Type B pancreatic cell (in vitro differentiated cells): ENCODE measurements around the gene C1orf174. TPM values are rescaled to one million over a fixed set of nuclear protein-coding genes. Genes with fewer than 3 reads are reported as not detected.

Experiments
- DNase-seq: peaks from one replicate; pipeline ENCODE4 v3.0.0; 2021; ENCODE audit warnings: mixed read lengths; ENCODE audit not compliant: unreplicated experiment; ENCODE audit errors: extremely low spot score
- H3K27ac Mint-ChIP-seq: 2 replicates; pipeline ENCODE4 v1.8.0; 2021; ENCODE audit warnings: mild to moderate bottlenecking, mixed read lengths
- H3K27me3 Mint-ChIP-seq: 2 replicates; pipeline ENCODE4 v1.8.0; 2021; ENCODE audit warnings: mixed read lengths
- H3K36me3 Mint-ChIP-seq: 2 replicates; pipeline ENCODE4 v1.8.0; 2021; ENCODE audit warnings: mixed read lengths
- H3K4me1 Mint-ChIP-seq: one replicate; pipeline ENCODE4 v1.8.0; 2021; ENCODE audit warnings: mixed read lengths; ENCODE audit not compliant: unreplicated experiment
- H3K4me3 Mint-ChIP-seq: 2 replicates; pipeline ENCODE4 v1.8.0; 2021; ENCODE audit warnings: mild to moderate bottlenecking, mixed read lengths
- H3K9me3 Mint-ChIP-seq: 2 replicates; pipeline ENCODE4 v1.8.0; 2021; ENCODE audit warnings: mixed read lengths
- CTCF ChIP-seq: fragments of 200-600 bp; sonication (generic); conservative IDR thresholded peaks from 2 replicates; pipeline ENCODE4 v1.5.0; 2021; ENCODE audit warnings: antibody characterized with exemption, mild to moderate bottlenecking
- total RNA-seq: library from RNA; stranded (reverse); gene quantifications from 2 replicates; pipeline ENCODE4 v1.2.1, GENCODE V29; 2021; ENCODE audit warnings: low replicate concordance

Gene C1orf174
- total RNA-seq, 1 donor from 2014 or later = 31.4 TPM

GRCh38 chr1:3903141-3904005 is 3.3 kb upstream of the C1orf174 start:
- Mint-ChIP-seq H3K4me3 (no peak overlapping the region), H3K4me1 (peaks cover 28% of the 10 kb centered on the region), H3K27me3 (no peaks in the 10 kb centered on the region), H3K27ac (peak overlapping the region; percentile 61), H3K9me3 (peaks cover 4% of the 10 kb centered on the region), H3K36me3 (peaks cover 7% of the 10 kb centered on the region)
- DNase-seq = no peak
- TF ChIP-seq CTCF = no peak

GRCh38 chr1:3902571-3903091 is 2.6 kb upstream of the C1orf174 start:
- H3K4me1 Mint-ChIP-seq = peaks cover 28% of the 10 kb centered on the region
- TF ChIP-seq CTCF = no peak
- DNase-seq = no peak
- no peak overlapping the region for H3K27ac Mint-ChIP-seq
- H3K27me3 Mint-ChIP-seq = no peaks in the 10 kb centered on the region
- peaks cover 5% of the 10 kb centered on the region for H3K9me3 Mint-ChIP-seq
- peaks cover 8% of the 10 kb centered on the region for H3K36me3 Mint-ChIP-seq
- peak overlapping the region; percentile 37 for H3K4me3 Mint-ChIP-seq

- peaks cover 5% of the 10 kb centered on the region for H3K9me3 Mint-ChIP-seq
- H3K4me3 Mint-ChIP-seq = no peak overlapping the region
- H3K36me3 Mint-ChIP-seq = peaks cover 12% of the 10 kb centered on the region
- TF ChIP-seq CTCF = no peak
- no peaks in the 10 kb centered on the region for H3K27me3 Mint-ChIP-seq
- DNase-seq = no peak
- H3K27ac Mint-ChIP-seq = no peak overlapping the region
- peaks cover 32% of the 10 kb centered on the region for H3K4me1 Mint-ChIP-seq
These were observed 2.0 kb upstream of the C1orf174 start for GRCh38 chr1:3902111-3902511.

- H3K27ac Mint-ChIP-seq = peak overlapping the region; percentile 100
- TF ChIP-seq CTCF = peak; percentile 35
- H3K4me3 Mint-ChIP-seq = peak overlapping the region; percentile 98
- H3K27me3 Mint-ChIP-seq = no peaks in the 10 kb centered on the region
- peaks cover 36% of the 10 kb centered on the region for H3K4me1 Mint-ChIP-seq
- H3K36me3 Mint-ChIP-seq = peaks cover 18% of the 10 kb centered on the region
- peak; percentile 96 for DNase-seq
- peaks cover 5% of the 10 kb centered on the region for H3K9me3 Mint-ChIP-seq
These were observed 977 bp upstream of the C1orf174 start for GRCh38 chr1:3900969-3901529.

GRCh38 chr1:3899754-3900149 is 320 bp downstream of the C1orf174 start:
- Mint-ChIP-seq H3K36me3 (peaks cover 22% of the 10 kb centered on the region), H3K27ac (peak overlapping the region; percentile 100), H3K9me3 (peaks cover 5% of the 10 kb centered on the region), H3K27me3 (no peaks in the 10 kb centered on the region), H3K4me1 (peaks cover 36% of the 10 kb centered on the region), H3K4me3 (peak overlapping the region; percentile 98)
- peak; percentile 34 for TF ChIP-seq CTCF
- no peak for DNase-seq
